GM12891 (cell line): ENCODE data around the gene COMMD10.

ENCODE experiments used
- PAX5 ChIP-seq: IDR thresholded peaks from 2 replicates; pipeline ENCODE4 v1.6.1; 2011; ENCODE audit warnings: low read length, moderate library complexity, mild to moderate bottlenecking; ENCODE audit not compliant: insufficient read depth, severe bottlenecking
- POLR2A ChIP-seq: IDR thresholded peaks from 2 replicates; pipeline ENCODE4 v1.6.1; 2011; ENCODE audit warnings: low read depth, low read length, control low read depth
- POLR2AphosphoS5 ChIP-seq: IDR thresholded peaks from 2 replicates; pipeline ENCODE4 v1.6.1; 2011; ENCODE audit warnings: low read depth, low read length, control low read depth
- POU2F2 ChIP-seq: IDR thresholded peaks from 2 replicates; pipeline ENCODE4 v1.6.1; 2011; ENCODE audit warnings: low read depth, mild to moderate bottlenecking, control low read depth, low read length, moderate library complexity
- SPI1 ChIP-seq: IDR thresholded peaks from 2 replicates; pipeline ENCODE4 v1.6.1; 2011; ENCODE audit warnings: low read depth, low read length, control low read depth
- TAF1 ChIP-seq: IDR thresholded peaks from 2 replicates; pipeline ENCODE4 v1.6.1; 2011; ENCODE audit warnings: low read depth, low read length, control low read depth

DNA sequence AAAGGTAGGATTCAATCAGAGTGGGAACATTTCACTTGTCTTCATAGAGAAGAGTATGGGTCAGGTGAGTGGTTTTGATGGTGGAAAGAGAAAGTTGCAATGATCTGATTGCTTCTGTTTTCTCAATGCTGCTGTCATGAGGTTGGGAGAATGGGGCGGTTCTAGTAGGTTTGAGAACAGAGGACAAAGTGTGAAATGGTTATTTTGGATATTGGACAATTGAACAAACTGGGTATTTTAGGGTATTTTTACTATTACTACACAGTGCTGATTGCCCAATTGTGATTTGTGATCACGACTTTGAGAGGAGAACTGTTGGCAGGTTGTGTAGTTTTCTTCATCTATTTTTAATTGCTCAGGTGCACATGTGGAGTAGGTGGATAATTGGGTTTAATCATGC lies 60.2 kb downstream of the COMMD10 start:
- no peak for TF ChIP-seq POLR2AphosphoS5
- TF ChIP-seq POLR2A: no peak
- TF ChIP-seq SPI1: no peak
- no peak for TF ChIP-seq PAX5
- no peak for TF ChIP-seq TAF1
- TF ChIP-seq POU2F2: no peak
